Measurements from ENCODE around the gene IL2RA. TPM values are rescaled to one million over a fixed set of nuclear protein-coding genes. Genes with fewer than 3 reads are reported as not detected.
A peak's percentile ranks its signal among the peaks of the same experiment; 100 is the strongest.

IL2RA gene
- total and polyA plus RNA-seq, 10 donors = 3.5 to 78.7 (median 15.4) TPM

GRCh38 chr10:6077071-6077675, 15.0 kb upstream of the IL2RA start:
- no peaks in the 10 kb centered on the region for H3K9me3 ChIP-seq
- intact Hi-C loops (cut with DNase I; ENCODE audit: low total_unique reads) = no loop called here
- 84 to 97% (median 87%) methylated on average over 12 of the region's 12 CpGs for WGBS, 5 donors

GRCh38 chr10:6074489-6075301, 12.5 kb upstream of the IL2RA start:
- Histone ChIP-seq H3K9me3 (no peaks in the 10 kb centered on the region), H3K4me1 (peaks cover 13 to 45% (median 34%) of the 10 kb centered on the region in 6 donors), H3K4me3 (no peak overlapping the region), H3K36me3 (no peaks in the 10 kb centered on the region), H3K27me3 (replicated peaks in 1 of 7) (no peaks in the 10 kb centered on the region), H3K27ac (no peak overlapping the region)
- TF ChIP-seq CTCF (IDR thresholded peaks at IDR 0.05 in 8 of 11, conservative IDR thresholded peaks at IDR 0.05 in 3 of 11) (no peak), POLR2A (IDR thresholded peaks at IDR 0.05) (no peak), POLR2AphosphoS5 (IDR thresholded peaks at IDR 0.05) (no peak)
- 77 to 86% (median 84%) methylated on average over 17 of the region's 17 CpGs for WGBS, 5 donors
- intact Hi-C loops (cut with DNase I; ENCODE audit: low total_unique reads) = no loop called here
- no peak for DNase-seq

More at GRCh38 chr10:6077071-6077675, 15.0 kb upstream of the IL2RA start:
- TF ChIP-seq POLR2A (IDR thresholded peaks at IDR 0.05) (no peak), CTCF (IDR thresholded peaks at IDR 0.05 in 8 of 11, conservative IDR thresholded peaks at IDR 0.05 in 3 of 11) (no peak), POLR2AphosphoS5 (IDR thresholded peaks at IDR 0.05) (no peak)
- no peaks in the 10 kb centered on the region for H3K36me3 ChIP-seq
- no peak overlapping the region for H3K4me3 ChIP-seq
- peaks cover 0 to 20% (median 11%) of the 10 kb centered on the region in 6 donors for H3K4me1 ChIP-seq
- H3K27me3 ChIP-seq (replicated peaks in 1 of 7) = no peaks in the 10 kb centered on the region
- H3K27ac ChIP-seq = no peak overlapping the region
- no peak for DNase-seq

GRCh38 chr10:6072215-6072934, 10.2 kb upstream of the IL2RA start:
- intact Hi-C loops (cut with DNase I; ENCODE audit: low total_unique reads) = no loop called here

More at GRCh38 chr10:6072215-6072934, 10.2 kb upstream of the IL2RA start:
- H3K4me3 ChIP-seq = peak overlapping the region in 1 of 8 donors; percentile 18
- H3K4me1 ChIP-seq = peaks cover 24 to 68% (median 58%) of the 10 kb centered on the region in 6 donors
- WGBS, 5 donors = 47 to 63% (median 47%) methylated on average over 13 of the region's 13 CpGs
- no peaks in the 10 kb centered on the region for H3K9me3 ChIP-seq
- TF ChIP-seq POLR2AphosphoS5 (IDR thresholded peaks at IDR 0.05) (no peak), CTCF (IDR thresholded peaks at IDR 0.05 in 8 of 11, conservative IDR thresholded peaks at IDR 0.05 in 3 of 11) (no peak), POLR2A (IDR thresholded peaks at IDR 0.05) (no peak)
- DNase-seq = no peak
- peak overlapping the region; percentile 38 to 82 (median 78) for H3K27ac ChIP-seq
- no peaks in the 10 kb centered on the region for H3K36me3 ChIP-seq
- H3K27me3 ChIP-seq (replicated peaks in 1 of 7) = no peaks in the 10 kb centered on the region

All from spleen (tissue), 11 donors.